Endodermal cell (in vitro differentiated cells): ENCODE results near the gene SPEF2. TPM values are rescaled to one million over a fixed set of nuclear protein-coding genes. Genes with fewer than 3 reads are reported as not detected.

Experiments
- DNase-seq: peaks from one replicate; pipeline ENCODE4 v3.0.0-alpha.2; 2017
- H3K27ac ChIP-seq: 2 replicates; pipeline ENCODE4 v1.5.1; 2013; ENCODE audit warnings: mild to moderate bottlenecking, low read depth, low read length, moderate library complexity
- H3K27me3 ChIP-seq: 2 replicates; pipeline ENCODE4 v1.6.1; 2013; ENCODE audit warnings: mild to moderate bottlenecking, low read length, moderate library complexity; ENCODE audit not compliant: insufficient read depth, control insufficient read depth, poor library complexity, severe bottlenecking
- H3K36me3 ChIP-seq: 2 replicates; pipeline ENCODE4 v1.7.0; 2013; ENCODE audit warnings: mild to moderate bottlenecking, low read length, moderate library complexity; ENCODE audit not compliant: control insufficient read depth, insufficient read depth
- H3K4me1 ChIP-seq: one replicate; pipeline ENCODE4 v1.7.0; 2013; ENCODE audit warnings: low read length; ENCODE audit not compliant: control insufficient read depth, insufficient read depth
- H3K4me3 ChIP-seq: 2 replicates; pipeline ENCODE4 v1.5.1; 2013; ENCODE audit warnings: mild to moderate bottlenecking, low read length, moderate library complexity
- H3K9ac ChIP-seq: 2 replicates; pipeline ENCODE4 v1.6.1; 2013; ENCODE audit warnings: mild to moderate bottlenecking, low read length, moderate library complexity; ENCODE audit not compliant: poor library complexity, severe bottlenecking; ENCODE audit errors: extremely low read depth
- H3K9me3 ChIP-seq: 2 replicates; pipeline ENCODE4 v1.6.1; 2013; ENCODE audit warnings: mild to moderate bottlenecking, low read length, moderate library complexity; ENCODE audit not compliant: control insufficient read depth
- H3K27ac Mint-ChIP-seq: 2 replicates; pipeline ENCODE4 v1.8.0; 2020; ENCODE audit warnings: mixed read lengths
- H3K27me3 Mint-ChIP-seq: 2 replicates; pipeline ENCODE4 v1.8.0; 2021; ENCODE audit warnings: mild to moderate bottlenecking, mixed read lengths; ENCODE audit not compliant: insufficient read depth
- H3K36me3 Mint-ChIP-seq: 2 replicates; pipeline ENCODE4 v1.8.0; 2020; ENCODE audit warnings: low read depth, mixed read lengths
- H3K4me1 Mint-ChIP-seq: 2 replicates; pipeline ENCODE4 v1.8.0; 2020; ENCODE audit warnings: mixed read lengths
- H3K4me3 Mint-ChIP-seq: 2 replicates; pipeline ENCODE4 v1.8.0; 2020; ENCODE audit warnings: mild to moderate bottlenecking, moderate library complexity, mixed read lengths
- H3K9me3 Mint-ChIP-seq: 2 replicates; pipeline ENCODE4 v1.8.0; 2020; ENCODE audit warnings: mild to moderate bottlenecking, mixed read lengths
- WGBS, 2 experiments: methylation state at CpG; one replicate each; pipeline versions ENCODE4 v1.1.5 to v1.1.7; 2013; ENCODE audit warnings: missing lambda C conversion rate in 2 of 2, mixed read lengths in 1 of 2; ENCODE audit not compliant: insufficient coverage in 1 of 2, insufficient read length in 1 of 2; 5-methylcytosine and 5-hydroxymethylcytosine counted together
- total RNA-seq, 2 donors: library from RNA; stranded (reverse); fragmentation: NEBNext Ultra II Directional in 1 of 2; extraction: Animal tissue kit (Norgen Biotek cat#: 25700) in 1 of 2; gene quantifications; 2 replicates in 1 of 2; 3 replicates in 1 of 2; pipeline ENCODE4 v1.2.1, GENCODE V29; 2021
- TF ChIP-seq, protein P1 (sequence below): fragments of 200-600 bp; sonication (generic); conservative IDR thresholded peaks from 2 replicates; pipeline ENCODE4 v1.5.0; 2021; ENCODE audit warnings: antibody characterized with exemption, mild to moderate bottlenecking

Gene SPEF2
- total RNA-seq, 2 donors from 2014 or later = 3.3 to 4.0 TPM

DNA sequence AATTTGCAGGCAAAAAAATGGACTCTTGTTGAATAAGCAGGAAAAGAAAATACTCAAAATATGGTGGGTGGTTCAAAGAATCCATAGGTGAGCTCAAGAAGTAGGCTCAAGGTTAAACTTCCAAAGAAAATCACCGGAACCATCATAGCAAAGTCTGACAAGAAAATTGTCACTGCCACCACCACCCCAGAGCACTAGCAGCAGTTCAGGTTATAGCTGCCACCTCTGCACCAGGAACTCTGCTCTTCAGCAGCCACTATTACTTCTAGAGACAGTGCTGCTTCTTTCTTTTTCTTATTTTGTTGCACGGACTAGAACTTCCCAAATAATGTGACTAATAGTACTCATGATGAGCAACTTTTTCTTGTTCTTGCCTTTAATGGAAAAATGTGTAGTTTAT is 70.3 kb downstream of the SPEF2 start:
- H3K4me3 ChIP-seq = no peak overlapping the region
- peaks cover 3% of the 10 kb centered on the region for H3K4me1 ChIP-seq
- H3K36me3 Mint-ChIP-seq = no peaks in the 10 kb centered on the region
- no peak overlapping the region for H3K27ac ChIP-seq
- no peaks in the 10 kb centered on the region for H3K27me3 Mint-ChIP-seq
- no peaks in the 10 kb centered on the region for H3K36me3 ChIP-seq
- no peak for DNase-seq
- no peak overlapping the region for H3K4me3 Mint-ChIP-seq
- H3K27me3 ChIP-seq = no peaks in the 10 kb centered on the region
- TF ChIP-seq, protein P1, sequence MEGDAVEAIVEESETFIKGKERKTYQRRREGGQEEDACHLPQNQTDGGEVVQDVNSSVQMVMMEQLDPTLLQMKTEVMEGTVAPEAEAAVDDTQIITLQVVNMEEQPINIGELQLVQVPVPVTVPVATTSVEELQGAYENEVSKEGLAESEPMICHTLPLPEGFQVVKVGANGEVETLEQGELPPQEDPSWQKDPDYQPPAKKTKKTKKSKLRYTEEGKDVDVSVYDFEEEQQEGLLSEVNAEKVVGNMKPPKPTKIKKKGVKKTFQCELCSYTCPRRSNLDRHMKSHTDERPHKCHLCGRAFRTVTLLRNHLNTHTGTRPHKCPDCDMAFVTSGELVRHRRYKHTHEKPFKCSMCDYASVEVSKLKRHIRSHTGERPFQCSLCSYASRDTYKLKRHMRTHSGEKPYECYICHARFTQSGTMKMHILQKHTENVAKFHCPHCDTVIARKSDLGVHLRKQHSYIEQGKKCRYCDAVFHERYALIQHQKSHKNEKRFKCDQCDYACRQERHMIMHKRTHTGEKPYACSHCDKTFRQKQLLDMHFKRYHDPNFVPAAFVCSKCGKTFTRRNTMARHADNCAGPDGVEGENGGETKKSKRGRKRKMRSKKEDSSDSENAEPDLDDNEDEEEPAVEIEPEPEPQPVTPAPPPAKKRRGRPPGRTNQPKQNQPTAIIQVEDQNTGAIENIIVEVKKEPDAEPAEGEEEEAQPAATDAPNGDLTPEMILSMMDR = no peak
- WGBS, 2 experiments = 80 to 86% methylated on average over 1 to 2 of the region's 2 CpGs
- H3K27ac Mint-ChIP-seq = no peak overlapping the region
- H3K4me1 Mint-ChIP-seq = no peaks in the 10 kb centered on the region
- no peaks in the 10 kb centered on the region for H3K9me3 ChIP-seq
- no peak overlapping the region for H3K9ac ChIP-seq
- H3K9me3 Mint-ChIP-seq = no peaks in the 10 kb centered on the region

DNA sequence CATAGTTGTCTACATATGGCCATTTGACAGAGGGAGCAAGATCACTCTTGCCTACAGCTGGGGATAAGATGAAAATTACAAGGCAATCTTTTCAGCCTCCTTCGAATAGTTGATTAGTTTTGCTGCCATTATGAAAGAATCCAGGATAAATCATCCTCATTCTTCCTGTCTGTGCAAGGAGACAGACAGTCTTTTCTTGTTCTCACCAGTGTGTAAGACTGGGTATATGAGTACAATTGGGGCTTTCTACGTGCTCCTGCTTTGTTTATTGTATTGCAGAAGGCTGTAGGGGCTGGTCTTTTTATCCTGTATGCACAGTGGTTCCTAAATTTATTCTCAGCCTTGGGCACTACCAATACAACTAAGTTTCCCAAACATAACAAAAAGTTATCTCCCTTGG is 76.8 kb downstream of the SPEF2 start:
- Histone ChIP-seq H3K4me3 (no peak overlapping the region), H3K9ac (no peak overlapping the region), H3K27ac (peak overlapping the region; percentile 38), H3K4me1 (no peaks in the 10 kb centered on the region), H3K9me3 (no peaks in the 10 kb centered on the region), H3K36me3 (no peaks in the 10 kb centered on the region), H3K27me3 (no peaks in the 10 kb centered on the region)
- no peaks in the 10 kb centered on the region for H3K4me1 Mint-ChIP-seq
- H3K27me3 Mint-ChIP-seq = peaks cover 12% of the 10 kb centered on the region
- H3K4me3 Mint-ChIP-seq = no peak overlapping the region
- no peak overlapping the region for H3K27ac Mint-ChIP-seq
- H3K9me3 Mint-ChIP-seq = no peaks in the 10 kb centered on the region
- no peaks in the 10 kb centered on the region for H3K36me3 Mint-ChIP-seq
- DNase-seq = no peak
- WGBS, 2 experiments = 78 to 83% methylated on average over 1 to 2 of the region's 2 CpGs
- TF ChIP-seq, protein P1 = no peak

DNA sequence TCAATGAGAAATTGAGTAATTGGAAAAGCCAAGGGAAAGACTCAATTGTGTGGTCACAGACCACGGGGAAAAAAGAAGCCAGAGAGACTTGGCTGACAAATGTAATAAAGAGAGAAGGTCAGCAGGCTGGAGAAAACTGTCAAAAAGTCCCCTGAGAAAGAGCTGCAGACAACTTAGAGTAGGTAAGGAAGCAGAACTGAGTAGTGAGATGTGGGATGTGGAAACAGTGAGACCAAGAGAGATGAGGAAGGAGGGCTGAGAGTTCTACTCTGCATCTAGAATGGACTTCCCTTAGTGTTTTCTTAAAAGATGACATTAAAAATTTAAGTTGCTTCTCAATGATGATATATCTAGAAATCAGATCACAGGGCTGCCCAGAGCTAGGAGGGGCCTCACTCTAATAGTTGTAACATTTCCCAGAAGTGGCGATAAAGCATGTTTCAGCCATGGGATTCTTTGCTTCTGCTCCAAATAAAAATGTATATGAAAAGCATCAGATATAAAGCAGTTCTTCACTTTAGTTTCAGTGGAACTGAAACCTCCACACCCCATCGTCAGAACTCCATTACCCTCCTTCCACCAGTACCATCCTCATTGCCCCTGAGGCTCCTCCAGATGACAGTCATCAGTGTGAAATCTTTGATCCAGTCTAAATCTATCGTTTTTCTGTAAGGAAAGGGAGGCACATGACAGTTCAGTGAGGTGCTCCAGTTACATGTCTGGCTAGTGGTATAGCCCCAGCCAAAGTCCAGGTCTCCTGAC is 80.6 kb downstream of the SPEF2 start:
- 86 to 97% methylated on average over 3 to 4 of the region's 4 CpGs for WGBS, 2 experiments
- no peak for DNase-seq
- Mint-ChIP-seq H3K9me3 (no peaks in the 10 kb centered on the region), H3K4me1 (no peaks in the 10 kb centered on the region), H3K4me3 (no peak overlapping the region), H3K27ac (no peak overlapping the region), H3K36me3 (no peaks in the 10 kb centered on the region), H3K27me3 (peaks cover 12% of the 10 kb centered on the region)
- no peaks in the 10 kb centered on the region for H3K27me3 ChIP-seq
- no peak overlapping the region for H3K9ac ChIP-seq
- H3K36me3 ChIP-seq = no peaks in the 10 kb centered on the region
- no peak overlapping the region for H3K4me3 ChIP-seq
- H3K27ac ChIP-seq = no peak overlapping the region
- no peaks in the 10 kb centered on the region for H3K4me1 ChIP-seq
- no peaks in the 10 kb centered on the region for H3K9me3 ChIP-seq
- TF ChIP-seq, protein P1 = no peak
